ENCODE results near the gene ZDHHC19. TPM values are rescaled to one million over a fixed set of nuclear protein-coding genes. Genes with fewer than 3 reads are reported as not detected.

The ZDHHC19 gene
- total RNA-seq, 2 experiments from 2014 or later: not detected

GRCh38 chr3:196162679-196163078 lies 48.5 kb downstream of the ZDHHC19 start:
- Mint-ChIP-seq H3K4me3 (no peak overlapping the region), H3K27me3 (no peaks in the 10 kb centered on the region), H3K9me3 (no peaks in the 10 kb centered on the region), H3K4me1 (ENCODE audit: low read depth) (peaks cover 18% of the 10 kb centered on the region), H3K27ac (no peak overlapping the region), H3K36me3 (ENCODE audit: low read depth) (no peaks in the 10 kb centered on the region)
- intact Hi-C loops (cut with micrococcal nuclease): no loop called here
- ChIA-PET CTCF (no interaction called here), POLR2A (no interaction called here)
- DNase-seq (no peak), ATAC-seq (no peak)
- no peak for TF ChIP-seq CTCF (IDR thresholded peaks at IDR 0.05)

- DNase-seq (peak; percentile 71), ATAC-seq (peak; percentile 93)
- intact Hi-C loops (cut with micrococcal nuclease): no loop called here
- no peak for TF ChIP-seq CTCF (IDR thresholded peaks at IDR 0.05)
- Mint-ChIP-seq H3K4me1 (ENCODE audit: low read depth) (peaks cover 12% of the 10 kb centered on the region), H3K4me3 (no peak overlapping the region), H3K27ac (peak overlapping the region; percentile 57), H3K9me3 (no peaks in the 10 kb centered on the region), H3K27me3 (no peaks in the 10 kb centered on the region), H3K36me3 (ENCODE audit: low read depth) (no peaks in the 10 kb centered on the region)
- ChIA-PET CTCF (interaction anchor here (1.0 to 1.2 kb wide), 2 partner anchors 10 to 86 kb away, joined by 3 to 8 read pairs; no protein-coding TSS in a partner anchor), POLR2A (interaction anchor here (1.3 kb wide), 1 partner anchor 15 kb away, joined by 3 read pairs; no protein-coding TSS in a partner anchor)
Observed at GRCh38 chr3:196159952-196160804, 51.0 kb downstream of the ZDHHC19 start.

- no peak for TF ChIP-seq CTCF (IDR thresholded peaks at IDR 0.05)
- ATAC-seq (no peak), DNase-seq (no peak)
- peaks cover 15% of the 10 kb centered on the region for H3K4me1 Mint-ChIP-seq (ENCODE audit: low read depth)
- POLR2A ChIA-PET: interaction anchor here (0.9 kb wide), 1 partner anchor 20 kb away, joined by 5 read pairs; no protein-coding TSS in a partner anchor
- intact Hi-C loops (cut with micrococcal nuclease): no loop called here
- no peaks in the 10 kb centered on the region for H3K27me3 Mint-ChIP-seq
- no peak overlapping the region for H3K4me3 Mint-ChIP-seq
- CTCF ChIA-PET: interaction anchor here (1.0 to 1.2 kb wide), 2 partner anchors 9 to 85 kb away, joined by 3 to 8 read pairs; no protein-coding TSS in a partner anchor
- H3K9me3 Mint-ChIP-seq: no peaks in the 10 kb centered on the region
- no peaks in the 10 kb centered on the region for H3K36me3 Mint-ChIP-seq (ENCODE audit: low read depth)
- peak overlapping the region; percentile 57 for H3K27ac Mint-ChIP-seq
Observed at GRCh38 chr3:196159526-196159925, 51.7 kb downstream of the ZDHHC19 start.

GRCh38 chr3:196156160-196156559 lies 55.0 kb downstream of the ZDHHC19 start:
- TF ChIP-seq CTCF (IDR thresholded peaks at IDR 0.05): no peak
- ATAC-seq (no peak), DNase-seq (no peak)
- intact Hi-C loops (cut with micrococcal nuclease): no loop called here
- Mint-ChIP-seq H3K4me3 (no peak overlapping the region), H3K27ac (no peak overlapping the region), H3K4me1 (ENCODE audit: low read depth) (peaks cover 17% of the 10 kb centered on the region), H3K27me3 (no peaks in the 10 kb centered on the region), H3K9me3 (no peaks in the 10 kb centered on the region), H3K36me3 (ENCODE audit: low read depth) (no peaks in the 10 kb centered on the region)
- ChIA-PET POLR2A (no interaction called here), CTCF (interaction anchor here (1.7 kb wide), 1 partner anchor 83 kb away, joined by 4 read pairs; no protein-coding TSS in a partner anchor)

- CTCF ChIA-PET: interaction anchor here (0.9 kb wide), 1 partner anchor 9 kb away, joined by 3 read pairs; no protein-coding TSS in a partner anchor
- intact Hi-C loops (cut with micrococcal nuclease): no loop called here
- POLR2A ChIA-PET: no interaction called here
- ATAC-seq: no peak
- no peak for TF ChIP-seq CTCF (IDR thresholded peaks at IDR 0.05)
- H3K36me3 Mint-ChIP-seq (ENCODE audit: low read depth): no peaks in the 10 kb centered on the region
- H3K4me3 Mint-ChIP-seq: no peak overlapping the region
- H3K4me1 Mint-ChIP-seq (ENCODE audit: low read depth): peaks cover 5% of the 10 kb centered on the region
- no peak overlapping the region for H3K27ac Mint-ChIP-seq
- DNase-seq: no peak
- no peaks in the 10 kb centered on the region for H3K27me3 Mint-ChIP-seq
- H3K9me3 Mint-ChIP-seq: no peaks in the 10 kb centered on the region
Observed at GRCh38 chr3:196150481-196150880, 60.7 kb downstream of the ZDHHC19 start.

All from activated CD8-positive, alpha-beta T cell treated with anti-CD3 and anti-CD28 coated beads for 36 hours (primary cell).